OCI-LY3 (cell line): ENCODE measurements around the gene STARD5.

ENCODE experiments used
- H2AFZ ChIP-seq: fragments of 200-600, 300-600 bp; shearing (Covaris generic); 2 replicates; pipeline ENCODE4 v1.6.0; 2014; ENCODE audit warnings: antibody characterized with exemption, low read depth, low read length
- H3K27ac ChIP-seq: fragments of 200-600, 300-600 bp; sonication (generic); 2 replicates; pipeline ENCODE4 v1.5.1; 2014; ENCODE audit warnings: mild to moderate bottlenecking, low read length, moderate library complexity, mixed read lengths
- H3K27me3 ChIP-seq: fragments of 200-600, 300-600 bp; sonication (generic); 2 replicates; pipeline ENCODE4 v1.6.1; 2014; ENCODE audit warnings: low read depth, low read length, mixed read lengths
- H3K36me3 ChIP-seq: fragments of 200-600, 300-600 bp; sonication (generic); replicated peaks from 2 replicates; pipeline ENCODE3; 2014; ENCODE audit warnings: low read depth, low read length, mixed read lengths
- H3K4me1 ChIP-seq: fragments of 300-600, 200-600 bp; sonication (generic); 2 replicates; pipeline ENCODE4 v1.6.1; 2014; ENCODE audit warnings: low read length, mixed read lengths
- H3K4me2 ChIP-seq: fragments of 200-600, 300-600 bp; sonication (generic); 2 replicates; pipeline ENCODE4 v1.6.1; 2014; ENCODE audit warnings: low read length, mixed read lengths
- H3K4me3 ChIP-seq: fragments of 300-600, 200-600 bp; sonication (generic); 2 replicates; pipeline ENCODE4 v1.5.1; 2014; ENCODE audit warnings: antibody characterized with exemption, mild to moderate bottlenecking, low read length, moderate library complexity
- H3K79me2 ChIP-seq: fragments of 300-600, 200-600 bp; shearing (Covaris generic); 2 replicates; pipeline ENCODE4 v1.6.1; 2014; ENCODE audit warnings: mild to moderate bottlenecking, low read length, mixed read lengths
- H3K9ac ChIP-seq: fragments of 300-600, 200-600 bp; shearing (Covaris generic); 2 replicates; pipeline ENCODE4 v1.6.0; 2014; ENCODE audit warnings: mild to moderate bottlenecking, low read length, moderate library complexity
- H3K9me3 ChIP-seq: fragments of 200-600, 300-600 bp; shearing (Covaris generic); 2 replicates; pipeline ENCODE4 v1.6.1; 2014; ENCODE audit warnings: low read length, mixed read lengths; ENCODE audit not compliant: insufficient read depth
- H4K20me1 ChIP-seq: fragments of 200-600, 300-600 bp; sonication (generic); 2 replicates; pipeline ENCODE4 v1.6.1; 2016; ENCODE audit warnings: low read length, mixed read lengths; ENCODE audit not compliant: insufficient read depth
- CTCF ChIP-seq: fragments of 200-600, 300-600 bp; sonication (generic); IDR thresholded peaks from 2 replicates; pipeline ENCODE4 v1.5.1; 2014; ENCODE audit warnings: antibody characterized with exemption, low read length, low read depth
- EZH2phosphoT487 ChIP-seq: fragments of 200-600 bp; shearing (Covaris generic); IDR thresholded peaks from 2 replicates; pipeline ENCODE4 v1.6.1; 2018; ENCODE audit warnings: antibody characterized with exemption, mixed run types, low read depth

The STARD5 gene

DNA sequence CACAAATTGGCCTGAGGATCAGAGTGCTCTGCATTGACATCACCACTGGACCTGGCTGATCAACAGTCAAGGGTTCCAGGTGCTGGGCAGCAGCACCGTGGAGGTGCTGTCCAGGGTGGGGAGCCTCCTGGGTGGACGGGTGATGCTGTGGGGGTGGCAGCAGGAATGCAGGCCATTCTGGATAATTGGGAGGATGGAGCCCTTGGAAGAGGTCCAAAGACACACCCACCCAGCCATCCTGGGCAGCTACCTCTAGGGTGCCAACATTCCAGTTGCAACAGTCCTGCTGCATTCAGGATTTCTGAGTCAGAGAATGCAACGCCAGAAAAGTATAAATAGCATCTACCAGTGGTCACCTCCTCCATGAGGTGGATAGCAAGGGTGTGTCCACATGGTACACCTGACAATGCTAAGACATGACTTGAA is 26.8 kb downstream of the STARD5 start:
- Histone ChIP-seq H3K9ac (peak overlapping the region; percentile 100), H3K36me3 (peaks cover 49% of the 10 kb centered on the region), H2AFZ (no peak overlapping the region), H3K4me1 (peaks cover 88% of the 10 kb centered on the region), H3K4me3 (peak overlapping the region; percentile 86), H3K27ac (peak overlapping the region; percentile 98), H4K20me1 (no peaks in the 10 kb centered on the region), H3K9me3 (no peaks in the 10 kb centered on the region), H3K4me2 (peak overlapping the region; percentile 83), H3K27me3 (no peaks in the 10 kb centered on the region), H3K79me2 (peaks cover 92% of the 10 kb centered on the region)
- TF ChIP-seq CTCF (no peak), EZH2phosphoT487 (no peak)

DNA sequence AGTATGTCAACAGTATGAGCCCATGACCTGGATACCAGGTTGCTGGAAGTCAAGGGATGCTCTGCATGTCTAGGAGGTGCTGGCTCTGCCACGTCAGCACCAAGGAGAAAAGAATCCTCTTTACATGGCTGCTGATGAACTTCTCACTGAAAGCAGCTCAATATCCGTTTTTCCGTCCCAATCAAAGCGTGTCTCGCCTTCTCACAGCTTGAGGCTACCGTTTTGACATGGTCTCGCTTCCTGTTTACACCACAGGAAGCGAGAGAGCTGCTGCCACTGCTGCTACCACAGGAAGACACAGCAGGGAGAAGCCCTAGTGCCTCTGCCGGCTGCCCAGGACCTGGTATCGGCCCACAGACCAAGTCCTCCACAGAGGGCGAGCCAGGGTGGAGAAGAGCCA is 27.3 kb downstream of the STARD5 start:
- Histone ChIP-seq H3K4me1 (peaks cover 90% of the 10 kb centered on the region), H3K9me3 (no peaks in the 10 kb centered on the region), H3K27me3 (no peaks in the 10 kb centered on the region), H3K36me3 (peaks cover 47% of the 10 kb centered on the region), H3K4me2 (peak overlapping the region; percentile 83), H4K20me1 (no peaks in the 10 kb centered on the region), H3K4me3 (peak overlapping the region; percentile 86), H3K79me2 (peaks cover 92% of the 10 kb centered on the region), H2AFZ (no peak overlapping the region), H3K27ac (peak overlapping the region; percentile 98), H3K9ac (peak overlapping the region; percentile 100)
- no peak for TF ChIP-seq CTCF
- TF ChIP-seq EZH2phosphoT487 = no peak

GRCh38 chr15:81296186-81296585 is 27.8 kb downstream of the STARD5 start:
- H3K9me3 ChIP-seq = no peaks in the 10 kb centered on the region
- peaks cover 42% of the 10 kb centered on the region for H3K36me3 ChIP-seq
- peaks cover 90% of the 10 kb centered on the region for H3K79me2 ChIP-seq
- H3K27ac ChIP-seq = peak overlapping the region; percentile 98
- TF ChIP-seq EZH2phosphoT487 (no peak), CTCF (no peak; the same call in 1 of the 2 replicates)
- no peaks in the 10 kb centered on the region for H4K20me1 ChIP-seq
- H3K4me1 ChIP-seq = peaks cover 90% of the 10 kb centered on the region
- peak overlapping the region; percentile 86 for H3K4me3 ChIP-seq
- no peak overlapping the region for H2AFZ ChIP-seq
- H3K9ac ChIP-seq = peak overlapping the region; percentile 100
- peak overlapping the region; percentile 83 for H3K4me2 ChIP-seq
- H3K27me3 ChIP-seq = no peaks in the 10 kb centered on the region

GRCh38 chr15:81295486-81296121 is 28.3 kb downstream of the STARD5 start:
- Histone ChIP-seq H3K4me3 (peak overlapping the region; percentile 86), H3K4me1 (peaks cover 88% of the 10 kb centered on the region), H3K79me2 (peaks cover 85% of the 10 kb centered on the region), H3K9ac (peak overlapping the region; percentile 100), H4K20me1 (no peaks in the 10 kb centered on the region), H3K27ac (peak overlapping the region; percentile 98), H3K9me3 (no peaks in the 10 kb centered on the region), H2AFZ (no peak overlapping the region), H3K4me2 (peak overlapping the region; percentile 83), H3K27me3 (no peaks in the 10 kb centered on the region), H3K36me3 (peaks cover 36% of the 10 kb centered on the region)
- TF ChIP-seq CTCF (no peak), EZH2phosphoT487 (no peak)
